Neural cell (in vitro differentiated cells): ENCODE data around the gene PDCD4.

Experiments
- CTCF ChIP-seq: fragments of 450-650 bp; IDR thresholded peaks from 2 replicates; pipeline ENCODE4 v1.5.1; 2014; ENCODE audit warnings: antibody characterized with exemption, mild to moderate bottlenecking, moderate library complexity; ENCODE audit not compliant: poor library complexity, severe bottlenecking
- EZH2 ChIP-seq: fragments of 200-600, 300-800 bp; shearing (Covaris generic), sonication (generic); IDR thresholded peaks from 2 replicates; pipeline ENCODE4 v1.6.1; 2014; ENCODE audit warnings: antibody characterized with exemption, low read length, borderline replicate concordance, mild to moderate bottlenecking; ENCODE audit not compliant: insufficient read depth, poor library complexity, severe bottlenecking
- POLR2AphosphoS5 ChIP-seq: IDR thresholded peaks from 2 replicates; pipeline ENCODE4 v1.6.1; 2012
- REST ChIP-seq: IDR thresholded peaks from 2 replicates; pipeline ENCODE4 v1.6.1; 2012; ENCODE audit warnings: borderline replicate concordance
- SMC3 ChIP-seq: fragments of 450-650 bp; conservative IDR thresholded peaks from 2 replicates; pipeline ENCODE4 v1.6.1; 2014; ENCODE audit warnings: antibody characterized with exemption, mild to moderate bottlenecking, moderate library complexity; ENCODE audit not compliant: poor library complexity
- TAF1 ChIP-seq: IDR thresholded peaks from 2 replicates; pipeline ENCODE4 v1.6.1; 2012; ENCODE audit warnings: low read depth

GRCh38 chr10:110897184-110897583 is 25.5 kb downstream of the PDCD4 start:
- TF ChIP-seq SMC3 (no peak), REST (no peak), CTCF (no peak), EZH2 (no peak), POLR2AphosphoS5 (no peak), TAF1 (no peak)
